Measurements from ENCODE around the gene RHBDL2.
A peak's percentile ranks its signal among the peaks of the same experiment; 100 is the strongest.
"Not testable (repeated sequence)": the region's sequence is repeated elsewhere in the genome, so short reads cannot be mapped to it uniquely, and the experiment has no call there.

The RHBDL2 gene

DNA sequence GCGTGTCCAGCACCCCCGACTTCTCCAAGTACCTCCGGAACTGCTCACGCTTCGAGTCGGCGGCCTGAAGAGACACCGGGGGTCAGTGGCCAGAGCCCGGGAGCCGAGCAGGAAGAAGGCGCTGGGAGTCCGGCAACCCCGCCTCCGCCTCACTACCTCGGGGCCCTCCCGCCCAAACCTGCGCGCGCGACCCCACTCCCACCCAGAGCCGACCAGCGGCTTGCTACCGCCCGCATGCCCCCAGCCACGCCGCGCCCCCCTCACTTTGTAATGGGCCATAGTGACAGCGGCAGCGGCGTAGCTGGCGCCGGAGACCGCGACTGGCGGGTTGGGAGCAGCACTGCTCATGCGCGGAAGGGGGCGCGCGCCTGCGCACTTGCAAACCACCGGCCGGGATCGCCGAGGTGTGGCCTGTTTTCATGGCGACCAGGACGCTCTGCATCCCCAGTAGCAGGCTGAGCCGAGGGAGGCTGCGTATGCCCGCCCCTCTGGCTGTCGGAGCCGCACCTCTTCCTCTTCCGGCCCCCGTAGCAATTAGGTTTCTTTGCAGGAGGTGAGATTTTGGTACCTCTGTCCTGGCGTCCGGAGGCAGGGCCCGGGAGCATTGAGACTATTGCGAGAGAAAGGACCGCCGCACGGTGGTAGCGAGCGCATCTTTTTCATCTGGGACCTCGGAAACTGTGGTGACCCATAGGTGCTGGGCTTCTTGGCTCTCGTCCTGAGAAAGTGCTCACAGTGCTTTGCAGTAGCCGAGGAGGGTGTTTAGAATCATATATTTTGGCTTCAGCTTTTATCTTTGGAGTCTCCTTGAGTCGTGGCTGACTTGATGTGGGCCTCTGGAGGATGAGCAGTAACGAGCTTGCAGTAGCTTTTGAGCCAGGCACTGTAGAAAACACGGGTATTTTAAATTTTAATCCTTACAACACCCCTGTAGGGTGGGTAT, 68.3 kb downstream of the RHBDL2 start, which contains the start of gene MYCBP:
Gene MYCBP (minus strand): TSS at position 322 of the 943 bp plus-strand sequence. CDS start 43 bp downstream, at position 279.
- DNase-seq: peak; percentile 98

DNA sequence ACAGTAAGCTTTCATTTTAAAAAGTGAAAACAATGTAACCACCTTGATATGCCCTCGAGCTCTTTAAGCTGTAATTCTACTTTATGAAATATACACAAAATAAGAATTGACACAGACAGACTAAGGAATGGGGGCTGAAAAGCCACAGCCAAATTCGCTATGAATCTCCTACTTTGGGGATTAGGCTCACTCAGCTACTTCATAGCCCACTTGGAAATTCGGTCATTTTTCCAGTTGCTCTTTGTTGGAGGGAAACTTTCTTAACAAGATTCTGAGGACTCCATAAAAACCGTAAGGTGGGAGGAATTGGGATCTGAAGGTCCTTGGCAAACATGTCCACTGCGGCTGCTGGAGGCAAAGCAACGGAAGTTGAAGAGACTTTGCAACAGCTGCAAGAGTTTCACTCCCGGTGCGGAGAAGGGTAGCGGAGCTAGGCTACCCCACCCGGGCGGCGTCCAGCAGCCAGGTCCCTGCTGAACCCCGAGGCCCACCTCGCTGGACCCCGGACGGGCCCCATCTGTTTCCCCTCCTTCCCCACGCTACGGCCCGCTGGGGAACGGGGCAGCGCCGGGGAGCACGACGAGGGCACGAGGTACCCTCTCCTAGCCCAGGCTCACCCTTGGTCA, 69.1 kb downstream of the RHBDL2 start:
- DNase-seq: peak; percentile 38

DNA sequence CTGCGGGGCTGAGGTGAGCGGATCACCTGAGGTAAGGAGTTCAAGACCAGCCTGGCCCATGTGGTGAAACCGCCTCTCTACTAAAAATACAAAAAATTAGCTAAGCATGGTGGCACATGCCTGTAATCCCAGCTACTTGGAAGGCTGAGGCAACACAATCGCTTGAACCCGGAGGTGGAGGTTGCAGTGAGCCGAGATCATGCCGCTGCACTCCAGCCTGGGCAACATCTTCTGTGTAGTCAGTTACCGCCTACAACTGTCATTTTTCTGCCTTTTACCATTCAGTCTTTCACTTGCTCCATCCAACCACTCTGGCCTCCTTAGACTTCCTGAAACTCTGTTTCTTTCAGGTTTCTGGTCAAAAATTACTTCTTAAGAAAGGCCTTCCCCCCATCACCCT, 70.6 kb downstream of the RHBDL2 start:
- DNase-seq: no peak

DNA sequence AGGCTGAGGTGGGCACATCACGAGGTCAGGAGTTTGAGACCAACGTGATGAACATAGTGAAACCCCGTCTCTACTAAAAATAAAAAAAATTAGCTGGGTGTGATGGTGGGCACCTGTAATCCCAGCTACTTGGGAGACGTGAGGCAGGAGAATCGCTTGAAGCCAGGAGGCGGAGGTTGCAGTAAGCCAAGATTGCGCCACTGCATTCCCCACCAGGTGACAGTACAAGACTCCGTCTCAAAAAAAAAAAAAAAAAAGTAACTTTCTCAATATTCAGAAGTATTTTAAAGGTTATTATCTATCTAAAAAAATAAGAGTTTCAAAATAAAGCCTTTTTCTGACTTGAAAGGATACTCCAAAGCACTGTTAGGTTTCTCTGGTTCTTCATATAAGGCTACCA, 74.4 kb downstream of the RHBDL2 start:
- no peak for DNase-seq

DNA sequence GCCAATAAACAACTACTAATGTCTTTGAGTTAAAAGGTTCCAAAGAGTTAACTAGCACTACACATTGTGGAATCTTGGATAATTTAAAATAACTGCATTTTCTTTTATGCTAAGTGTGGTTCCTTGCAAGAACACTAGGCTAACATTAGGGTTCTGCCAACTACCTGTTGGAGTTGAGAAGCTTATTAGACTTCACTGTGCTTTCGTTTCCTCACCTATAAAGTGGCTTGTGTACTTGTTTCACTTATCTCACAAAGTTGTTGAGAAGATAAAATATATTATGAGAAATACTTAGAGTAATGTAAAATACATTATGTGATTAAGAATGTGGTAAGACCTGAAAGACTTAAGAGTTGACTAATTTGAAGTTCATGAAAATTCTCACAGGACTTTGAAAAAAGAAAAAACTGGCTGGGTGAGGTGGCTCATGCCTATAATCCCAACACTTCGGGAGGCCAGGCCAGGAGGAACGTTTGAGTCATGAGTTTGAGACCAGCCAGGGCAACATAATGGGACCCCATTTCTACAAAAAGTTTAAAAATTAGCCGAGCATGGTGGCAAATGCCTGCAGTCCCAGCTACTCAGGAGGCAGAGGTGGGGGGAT, 76.4 kb downstream of the RHBDL2 start:
- no peak for DNase-seq

DNA sequence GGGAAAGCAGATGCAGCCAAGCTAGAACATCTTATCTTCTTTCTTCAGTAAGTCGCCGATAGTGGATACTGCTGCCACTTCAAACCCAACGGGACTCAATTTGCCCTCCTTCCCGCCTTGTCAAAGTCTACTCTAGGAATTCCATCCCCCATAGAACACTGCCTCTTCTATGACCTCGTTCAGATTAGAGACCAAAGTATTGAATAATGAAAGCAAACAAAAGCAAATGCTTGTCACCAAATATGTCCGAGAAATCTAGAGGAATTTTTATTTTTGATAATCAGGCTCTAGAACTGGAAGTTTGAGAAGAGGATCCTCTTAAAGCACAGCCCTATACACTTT, 81.2 kb downstream of the RHBDL2 start:
- DNase-seq: peak; percentile 55

DNA sequence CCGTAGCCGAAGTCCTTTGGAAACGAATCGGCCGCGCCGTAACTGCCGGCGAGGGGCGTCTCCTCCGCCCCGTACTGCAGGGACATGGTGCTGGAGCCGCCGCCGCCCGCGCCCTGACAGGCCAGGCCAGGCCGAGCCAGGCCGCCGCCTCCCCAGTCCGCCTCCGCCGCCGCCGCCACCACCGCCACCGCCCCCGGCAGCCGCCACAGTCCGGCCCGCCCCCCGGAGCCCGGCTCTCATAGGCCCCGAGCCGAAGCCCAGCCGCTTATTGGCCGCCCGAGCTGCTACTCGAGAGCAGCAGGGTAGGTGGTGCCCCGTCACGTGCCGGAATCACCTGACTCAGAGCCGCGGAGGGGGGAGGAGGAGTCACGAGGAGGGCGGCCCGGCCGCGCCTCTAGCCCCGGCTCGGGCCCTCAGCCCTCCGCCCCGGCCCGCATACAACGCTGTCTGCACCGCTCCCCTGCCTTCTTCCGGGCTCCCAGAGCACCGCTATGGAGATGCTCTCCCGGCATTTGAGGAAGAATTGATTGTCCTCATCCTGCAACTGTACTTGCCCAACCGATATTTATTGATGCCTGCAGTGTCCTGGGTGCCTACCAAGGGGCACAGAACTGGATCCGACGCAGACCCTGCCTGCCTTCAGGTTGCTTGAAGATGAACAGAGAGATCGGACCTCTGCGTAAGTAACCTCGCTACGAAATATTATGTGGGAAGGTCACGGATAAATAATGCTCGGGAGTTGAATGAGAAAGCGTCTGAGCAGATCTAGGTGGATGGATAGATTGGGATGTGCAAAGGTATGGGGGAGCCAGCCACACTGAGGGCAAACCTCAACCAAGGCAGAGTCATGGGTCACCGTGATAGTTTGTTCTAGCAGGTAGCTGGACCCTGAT, 81.8 kb downstream of the RHBDL2 start, which contains the start of gene RRAGC:
Gene RRAGC (minus strand): TSS at position 212 of the 893 bp plus-strand sequence. CDS start 126 bp downstream, at position 86.
- DNase-seq: peak; percentile 99

DNA sequence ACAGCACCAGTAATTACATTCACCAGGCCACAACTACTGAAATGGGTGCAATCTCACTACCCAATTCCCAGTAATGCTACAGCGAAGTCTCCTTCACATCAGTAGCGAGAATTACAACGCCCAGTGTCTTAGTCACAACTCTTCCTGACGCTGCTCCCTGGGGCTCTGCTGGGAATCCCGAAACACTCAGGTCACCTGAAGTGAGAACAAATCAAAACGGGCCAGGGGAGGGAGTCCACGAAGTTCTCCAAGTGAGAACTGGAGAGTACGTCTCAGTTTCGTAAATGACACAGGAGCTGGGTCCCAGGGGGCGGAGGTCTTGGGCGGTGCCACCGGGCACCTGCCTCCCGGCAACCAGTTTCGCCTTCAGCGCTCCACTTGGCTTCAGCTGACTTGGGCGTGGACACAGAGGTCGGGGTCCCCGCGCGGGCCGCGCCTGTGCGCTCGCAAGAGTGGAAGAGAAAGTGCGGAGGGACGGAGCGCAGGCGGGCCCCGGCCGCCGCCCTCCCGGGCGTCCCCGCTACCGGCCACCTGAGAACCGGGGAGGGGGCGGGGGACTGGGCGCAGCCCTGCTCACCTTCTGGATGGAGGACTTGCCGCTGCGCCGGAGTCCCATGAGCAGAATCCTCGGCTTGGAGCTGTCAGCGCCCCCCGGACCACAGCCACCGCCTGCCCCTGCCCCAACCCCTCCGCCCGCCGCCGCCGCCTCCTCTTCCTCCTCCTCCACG, 82.6 kb downstream of the RHBDL2 start:
- peak; percentile 48 for DNase-seq

DNA sequence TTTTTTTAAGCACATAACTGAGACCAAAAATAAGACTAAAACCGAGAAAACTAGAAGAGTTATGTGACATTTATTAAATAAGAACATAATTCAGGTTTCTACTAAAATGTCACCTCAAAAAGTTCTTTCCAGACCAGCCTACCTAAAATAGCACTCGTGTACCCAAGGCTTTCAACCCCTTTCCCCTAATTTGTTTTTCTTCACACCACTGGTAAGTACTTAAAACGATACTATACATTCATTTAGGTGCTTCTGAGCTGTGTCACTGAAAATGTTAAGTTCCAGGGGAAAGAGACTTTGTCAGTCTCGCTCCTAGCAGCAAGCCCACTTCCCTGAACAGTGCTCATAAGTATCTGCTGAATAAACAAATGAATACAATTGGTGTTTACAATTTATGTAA, 88.8 kb downstream of the RHBDL2 start:
- no peak for DNase-seq

DNA sequence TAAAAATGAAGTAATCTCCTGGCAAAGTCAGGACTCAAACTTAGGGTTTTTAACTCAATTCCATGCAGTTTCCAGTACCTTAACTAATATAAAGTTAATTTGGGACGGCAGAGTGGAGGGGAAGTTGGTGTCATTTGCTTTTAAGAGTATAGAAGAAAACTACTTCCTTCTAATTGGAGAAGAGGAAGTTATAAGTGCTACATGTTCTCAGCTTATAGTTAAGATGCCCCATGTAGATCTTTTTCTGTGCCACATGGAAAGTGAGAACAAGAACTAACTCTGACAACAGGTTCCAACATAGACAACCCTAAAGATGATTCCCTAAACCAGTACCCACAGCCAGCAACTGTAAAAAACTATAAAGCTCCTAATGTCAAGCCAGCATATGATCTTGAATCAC, 93.6 kb downstream of the RHBDL2 start:
- DNase-seq: no peak

DNA sequence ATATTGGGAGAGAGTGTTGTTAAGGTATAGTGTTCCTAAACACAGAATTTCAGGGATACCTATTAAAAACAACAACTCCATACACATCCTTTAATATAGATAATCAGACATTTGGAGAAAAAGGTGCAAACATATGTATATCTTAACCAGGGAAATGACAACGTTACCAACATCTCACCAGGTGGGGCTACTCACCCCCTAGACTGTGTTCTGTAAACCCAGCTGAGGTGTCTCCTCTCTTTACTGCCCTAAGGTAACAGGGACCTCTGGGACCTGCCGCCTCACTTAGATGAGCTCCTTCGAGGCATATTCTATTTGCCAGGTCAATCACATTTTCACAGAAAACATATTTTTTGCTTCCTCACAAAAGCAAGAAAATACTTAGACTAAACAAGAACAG, 95.4 kb downstream of the RHBDL2 start:
- DNase-seq: no peak

DNA sequence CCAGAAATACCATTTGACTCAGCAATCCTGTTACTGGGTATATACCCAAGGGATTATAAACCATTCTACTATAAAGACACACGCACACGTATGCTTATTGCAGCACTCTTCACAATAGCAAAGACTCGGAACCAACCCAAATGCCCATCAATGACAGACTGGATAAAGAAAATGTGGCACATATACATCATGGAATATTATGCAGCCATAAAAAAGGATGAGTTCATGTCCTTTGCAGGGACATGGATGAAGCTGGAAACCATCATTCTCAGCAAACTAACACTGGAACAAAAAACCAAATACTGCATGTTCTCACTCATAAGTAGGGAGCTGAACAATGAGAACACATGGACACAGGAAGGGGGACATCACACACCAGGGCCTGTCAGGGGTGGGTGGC, 96.5 kb downstream of the RHBDL2 start:
- not testable (repeated sequence) for DNase-seq

DNA sequence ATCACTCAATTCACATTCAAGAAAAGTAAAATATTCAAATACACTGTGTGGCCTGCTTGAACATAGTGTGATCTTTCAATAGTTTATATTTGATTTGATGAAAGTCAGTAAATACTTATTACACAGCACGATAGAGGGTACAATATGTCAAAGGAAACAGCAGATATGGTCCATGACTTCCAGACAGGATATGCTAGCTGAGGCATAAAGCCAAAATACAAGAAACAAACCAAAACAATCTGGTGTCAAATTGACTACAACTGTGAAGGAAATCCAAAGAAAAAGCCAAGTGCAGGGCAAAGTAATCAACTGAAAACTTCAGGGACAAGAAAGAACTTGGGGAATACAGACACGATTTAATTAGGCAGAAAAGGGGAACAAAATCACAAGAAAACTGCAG, 101.3 kb downstream of the RHBDL2 start:
- DNase-seq: no peak

DNA sequence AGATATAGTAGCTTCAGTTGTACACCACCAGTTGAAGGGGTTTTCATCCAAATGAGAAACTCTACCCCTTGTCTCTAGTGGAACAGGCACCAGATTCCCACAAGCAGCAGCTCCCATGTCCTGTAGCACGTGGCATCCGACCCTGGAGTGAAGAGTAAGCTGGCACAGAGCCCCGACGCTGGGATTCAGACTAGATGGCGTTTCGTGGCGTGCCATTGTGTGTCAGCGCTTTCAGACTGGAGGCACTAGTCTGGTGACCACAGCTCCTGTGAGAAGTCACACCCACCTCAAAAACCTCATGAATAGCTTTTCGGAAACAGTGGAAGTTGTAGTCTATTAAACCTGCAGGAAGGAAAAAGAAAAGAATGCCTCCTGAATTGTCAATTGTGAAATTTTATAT, 102.3 kb downstream of the RHBDL2 start:
- DNase-seq: no peak

DNA sequence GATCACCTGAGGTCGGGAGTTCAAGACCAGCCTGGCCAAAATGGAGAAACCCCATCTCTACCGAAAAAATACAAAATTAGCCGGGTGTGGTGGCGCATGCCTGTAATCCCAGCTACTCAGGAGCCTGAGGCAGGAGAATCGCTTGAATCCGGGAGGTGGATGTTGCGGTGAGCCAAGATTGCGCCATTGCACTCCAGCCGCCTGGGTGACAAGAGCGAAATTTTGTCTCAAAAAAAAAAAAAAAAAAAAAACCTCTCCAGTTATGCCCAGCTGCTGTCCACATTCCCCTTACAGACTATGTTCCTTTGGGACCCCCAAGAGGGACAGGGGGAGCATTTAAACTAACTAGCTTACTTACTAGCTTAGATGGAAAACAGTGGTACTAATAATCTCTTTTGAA, 105.3 kb downstream of the RHBDL2 start:
- DNase-seq: not testable (repeated sequence)
